GM12878 (cell line): ENCODE results near the gene SYMPK.

Experiments used
- BCL11A ChIP-seq: IDR thresholded peaks from 2 replicates; pipeline ENCODE4 v1.6.1; 2011; ENCODE audit warnings: low read depth, low read length
- CTCF ChIP-seq, 3 experiments: IDR thresholded peaks in 2 of 3; conservative IDR thresholded peaks in 1 of 3; 2 replicates each; pipeline ENCODE4 v1.5.1; 2011; ENCODE audit warnings: low read depth in 3 of 3, low read length in 3 of 3, mild to moderate bottlenecking in 3 of 3, control low read depth in 2 of 3, moderate library complexity in 2 of 3, inconsistent platforms in 1 of 3, mixed read lengths in 1 of 3; ENCODE audit not compliant: control insufficient read depth in 2 of 3, insufficient read depth in 1 of 3; ENCODE audit errors: extremely low read depth in 1 of 3
- DPF2 ChIP-seq: fragments of 450-650 bp; IDR thresholded peaks from 2 replicates; pipeline ENCODE4 v1.6.1; 2017; ENCODE audit warnings: mild to moderate bottlenecking
- HCFC1 ChIP-seq: fragments of 150-350 bp; IDR thresholded peaks from 2 replicates; pipeline ENCODE4 v1.6.1; 2014; ENCODE audit warnings: low read length
- SMAD1 ChIP-seq: fragments of 450-650 bp; IDR thresholded peaks from 2 replicates; pipeline ENCODE4 v1.6.1; 2018; ENCODE audit warnings: mild to moderate bottlenecking, low read depth; ENCODE audit not compliant: partially characterized antibody
- USF2 ChIP-seq: IDR thresholded peaks from 2 replicates; pipeline ENCODE4 v1.6.1; 2011; ENCODE audit warnings: low read depth, low read length, improper control_type of control experiment, borderline replicate concordance

- TF ChIP-seq USF2 (no peak), SMAD1 (no peak), HCFC1 (no peak), BCL11A (no peak), DPF2 (no peak), CTCF (IDR thresholded peaks at IDR 0.05 in 2 of 3, conservative IDR thresholded peaks at IDR 0.05 in 1 of 3; ENCODE audit: control insufficient read depth in 2 of 3, extremely low read depth in 1 of 3, insufficient read depth in 1 of 3, low read depth in 3 of 3, low read length in 3 of 3) (no peak)
These were observed 10.3 kb upstream of the SYMPK start for GRCh38 chr19:45873219-45873772.
